GM06990 (cell line): Measurements from ENCODE around the gene PGM2L1.

ENCODE experiments used
- DNase-seq: peaks from one replicate; pipeline ENCODE4 v3.0.0-alpha.2; 2011; ENCODE audit not compliant: insufficient read length; ENCODE audit errors: extremely low read depth
- H3K27me3 ChIP-seq: replicated peaks from 2 replicates; pipeline ENCODE4 v1.6.0; 2011; ENCODE audit warnings: low read length; ENCODE audit not compliant: control insufficient read depth, insufficient read depth
- H3K36me3 ChIP-seq: 2 replicates; pipeline ENCODE4 v1.5.1; 2011; ENCODE audit warnings: low read length; ENCODE audit not compliant: control insufficient read depth, insufficient read depth
- H3K4me3 ChIP-seq: replicated peaks from 2 replicates; pipeline ENCODE4 v1.5.1; 2011; ENCODE audit warnings: low read depth, mild to moderate bottlenecking, control low read depth, low read length
- CTCF ChIP-seq: IDR thresholded peaks from 2 replicates; pipeline ENCODE4 v1.5.1; 2011; ENCODE audit warnings: low read length, control low read depth, mild to moderate bottlenecking, inconsistent platforms; ENCODE audit not compliant: insufficient read depth, poor library complexity, severe bottlenecking

Gene PGM2L1

GRCh38 chr11:74316772-74317505 is 81.3 kb downstream of the PGM2L1 start:
- H3K36me3 ChIP-seq = no peaks in the 10 kb centered on the region
- no peak for TF ChIP-seq CTCF
- no peak for DNase-seq
- no peak overlapping the region for H3K4me3 ChIP-seq
- H3K27me3 ChIP-seq = 0 out of 2 replicates have a peak, but pooled peaks cover 1% of the 10 kb centered on the region

GRCh38 chr11:74312326-74312725 is 85.9 kb downstream of the PGM2L1 start:
- Histone ChIP-seq H3K36me3 (no peaks in the 10 kb centered on the region), H3K4me3 (no peak overlapping the region), H3K27me3 (peaks cover 1% of the 10 kb centered on the region)
- no peak for DNase-seq
- TF ChIP-seq CTCF = no peak

- no peak within 1 kb of the TSS for H3K4me3 ChIP-seq
- H3K27me3 ChIP-seq = peaks cover 1% of the 10 kb centered on the region
- DNase-seq = peak; percentile 37
- H3K36me3 ChIP-seq = no peaks in the 10 kb centered on the region
- no peak for TF ChIP-seq CTCF
These were observed 86.8 kb downstream of the PGM2L1 start, which contains the start of gene P4HA3 for GRCh38 chr11:74311352-74311926. Gene P4HA3, minus strand, starts transcription at chr11:74311640. Its CDS starts 29 bp downstream, at chr11:74311611.

GRCh38 chr11:74310857-74311256 is 87.4 kb downstream of the PGM2L1 start:
- DNase-seq = no peak
- Histone ChIP-seq H3K4me3 (no peak overlapping the region), H3K36me3 (no peaks in the 10 kb centered on the region), H3K27me3 (peaks cover 1% of the 10 kb centered on the region)
- TF ChIP-seq CTCF = no peak

GRCh38 chr11:74307434-74307833 is 90.8 kb downstream of the PGM2L1 start:
- Histone ChIP-seq H3K4me3 (no peak overlapping the region), H3K36me3 (no peaks in the 10 kb centered on the region), H3K27me3 (no peaks in the 10 kb centered on the region; the same call in none of the 2 replicates)
- no peak for DNase-seq
- TF ChIP-seq CTCF = no peak
